ENCODE results near the gene CD28. TPM values are rescaled to one million over a fixed set of nuclear protein-coding genes. Genes with fewer than 3 reads are reported as not detected.

The CD28 gene
- total RNA-seq, result not detected
- not detected for polyA plus RNA-seq (2013, experiment 1 of 2)
- polyA plus RNA-seq (2013, experiment 2 of 2), result not detected
- long read RNA-seq, experiment 1, result 0 reads
- long read RNA-seq, experiment 2, result 0 reads
- long read RNA-seq, experiment 3, result 0 reads
- long read RNA-seq, experiment 4, result 0 reads

GRCh38 chr2:203706403-203706802 is at the start of gene CD28:
Gene CD28, plus strand, starts transcription at chr2:203706639. Its CDS starts 58 bp downstream, at chr2:203706697.
- no peak within 1 kb of the TSS for H3K27ac Mint-ChIP-seq
- WGBS, 2 experiments (ENCODE audit: insufficient coverage in 1 of 2, insufficient read length in 1 of 2), result 90 to 95% methylated on average over 5 to 9 of the region's 9 CpGs
- peaks cover 6% of the 10 kb centered on the region for H3K9me3 ChIP-seq (ENCODE audit: control insufficient read depth, low read length)

GRCh38 chr2:203659331-203660049 is 46.9 kb upstream of the CD28 start:
- no peaks in the 10 kb centered on the region for H3K9me3 Mint-ChIP-seq
- H3K36me3 Mint-ChIP-seq (ENCODE audit: low read depth), result no peaks in the 10 kb centered on the region
- H3K27ac Mint-ChIP-seq, result no peak overlapping the region
- 92 to 96% methylated on average over 4 of the region's 4 CpGs for WGBS, 2 experiments (ENCODE audit: insufficient coverage in 1 of 2, insufficient read length in 1 of 2)
- H3K4me1 Mint-ChIP-seq, result peaks cover 33% of the 10 kb centered on the region
- no peak overlapping the region for H3K27ac ChIP-seq (ENCODE audit: low read depth, low read length)
- no peaks in the 10 kb centered on the region for H3K36me3 ChIP-seq (ENCODE audit: control insufficient read depth, insufficient read depth, low read length)
- peaks cover 4% of the 10 kb centered on the region for H3K27me3 Mint-ChIP-seq (ENCODE audit: insufficient read depth)
- H3K4me3 ChIP-seq (ENCODE audit: low read length), result no peak overlapping the region
- no peaks in the 10 kb centered on the region for H3K27me3 ChIP-seq (ENCODE audit: control insufficient read depth, insufficient read depth, low read length, poor library complexity, severe bottlenecking)
- H3K9me3 ChIP-seq (ENCODE audit: control insufficient read depth, low read length), result no peaks in the 10 kb centered on the region
- H3K9ac ChIP-seq (ENCODE audit: extremely low read depth, low read length, poor library complexity, severe bottlenecking), result no peak overlapping the region
- no peaks in the 10 kb centered on the region for H3K4me1 ChIP-seq (ENCODE audit: control insufficient read depth, insufficient read depth, low read length)
- TF ChIP-seq CTCF (conservative IDR thresholded peaks at IDR 0.05), result no peak
- no peak for DNase-seq
- no peak overlapping the region for H3K4me3 Mint-ChIP-seq

More at GRCh38 chr2:203706403-203706802, at the start of gene CD28:
- TF ChIP-seq CTCF (conservative IDR thresholded peaks at IDR 0.05), result no peak
- H3K27me3 Mint-ChIP-seq (ENCODE audit: insufficient read depth), result peaks cover 10% of the 10 kb centered on the region
- no peaks in the 10 kb centered on the region for H3K36me3 Mint-ChIP-seq (ENCODE audit: low read depth)
- H3K9me3 Mint-ChIP-seq, result peaks cover 9% of the 10 kb centered on the region
- Histone ChIP-seq H3K9ac (ENCODE audit: extremely low read depth, low read length, poor library complexity, severe bottlenecking) (no peak within 1 kb of the TSS), H3K36me3 (ENCODE audit: control insufficient read depth, insufficient read depth, low read length) (no peaks in the 10 kb centered on the region), H3K4me1 (ENCODE audit: control insufficient read depth, insufficient read depth, low read length) (peaks cover 4% of the 10 kb centered on the region), H3K4me3 (ENCODE audit: low read length) (no peak within 1 kb of the TSS), H3K27me3 (ENCODE audit: control insufficient read depth, insufficient read depth, low read length, poor library complexity, severe bottlenecking) (peaks cover 9% of the 10 kb centered on the region), H3K27ac (ENCODE audit: low read depth, low read length) (no peak within 1 kb of the TSS)
- peaks cover 5% of the 10 kb centered on the region for H3K4me1 Mint-ChIP-seq
- H3K4me3 Mint-ChIP-seq, result no peak within 1 kb of the TSS
- DNase-seq, result no peak

- H3K9me3 ChIP-seq (ENCODE audit: control insufficient read depth, low read length), result no peaks in the 10 kb centered on the region
- H3K9ac ChIP-seq (ENCODE audit: extremely low read depth, low read length, poor library complexity, severe bottlenecking), result no peak overlapping the region
- TF ChIP-seq CTCF (conservative IDR thresholded peaks at IDR 0.05), result no peak
- H3K4me1 ChIP-seq (ENCODE audit: control insufficient read depth, insufficient read depth, low read length), result no peaks in the 10 kb centered on the region
- no peaks in the 10 kb centered on the region for H3K36me3 Mint-ChIP-seq (ENCODE audit: low read depth)
- H3K4me3 Mint-ChIP-seq, result no peak overlapping the region
- peaks cover 4% of the 10 kb centered on the region for H3K27me3 Mint-ChIP-seq (ENCODE audit: insufficient read depth)
- no peak overlapping the region for H3K27ac ChIP-seq (ENCODE audit: low read depth, low read length)
- DNase-seq, result no peak
- H3K27me3 ChIP-seq (ENCODE audit: control insufficient read depth, insufficient read depth, low read length, poor library complexity, severe bottlenecking), result no peaks in the 10 kb centered on the region
- 92 to 100% methylated on average over 1 to 2 of the region's 2 CpGs for WGBS, 2 experiments (ENCODE audit: insufficient coverage in 1 of 2, insufficient read length in 1 of 2)
- no peak overlapping the region for H3K4me3 ChIP-seq (ENCODE audit: low read length)
- H3K27ac Mint-ChIP-seq, result no peak overlapping the region
- peaks cover 26% of the 10 kb centered on the region for H3K4me1 Mint-ChIP-seq
- no peaks in the 10 kb centered on the region for H3K36me3 ChIP-seq (ENCODE audit: control insufficient read depth, insufficient read depth, low read length)
- no peaks in the 10 kb centered on the region for H3K9me3 Mint-ChIP-seq
These were observed 46.0 kb upstream of the CD28 start for GRCh38 chr2:203660465-203660864.

Data from endodermal cell (in vitro differentiated cells).